GM18499 (cell line): ENCODE data around the gene SERPINB10.

Experiments
- ATAC-seq: cut with Tn5 transposase; IDR thresholded peaks from one replicate; pipeline ENCODE4 v1.9.1; 2021; ENCODE audit warnings: moderate number of reproducible peaks; ENCODE audit not compliant: insufficient read depth, unreplicated experiment

SERPINB10 gene

DNA sequence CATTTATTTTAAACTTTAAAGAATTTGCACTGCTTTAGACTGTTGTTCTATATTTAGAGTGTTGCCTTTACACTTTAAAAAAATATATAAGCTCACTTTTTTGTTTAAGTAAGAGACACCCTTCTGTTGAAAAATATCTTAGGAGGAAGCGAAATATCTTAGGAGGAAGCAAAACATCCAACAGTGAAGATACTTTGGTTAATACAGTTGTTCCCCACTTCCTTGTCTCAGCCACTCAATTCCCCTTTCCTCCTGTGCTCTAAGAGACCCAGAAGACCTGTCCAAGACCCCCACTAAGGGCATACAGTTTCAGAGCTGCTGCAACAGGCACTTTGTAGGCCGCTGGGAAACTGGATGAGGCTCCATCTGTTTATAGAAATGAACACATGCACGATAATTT is 67.9 kb downstream of the SERPINB10 start:
- ATAC-seq, result no peak

DNA sequence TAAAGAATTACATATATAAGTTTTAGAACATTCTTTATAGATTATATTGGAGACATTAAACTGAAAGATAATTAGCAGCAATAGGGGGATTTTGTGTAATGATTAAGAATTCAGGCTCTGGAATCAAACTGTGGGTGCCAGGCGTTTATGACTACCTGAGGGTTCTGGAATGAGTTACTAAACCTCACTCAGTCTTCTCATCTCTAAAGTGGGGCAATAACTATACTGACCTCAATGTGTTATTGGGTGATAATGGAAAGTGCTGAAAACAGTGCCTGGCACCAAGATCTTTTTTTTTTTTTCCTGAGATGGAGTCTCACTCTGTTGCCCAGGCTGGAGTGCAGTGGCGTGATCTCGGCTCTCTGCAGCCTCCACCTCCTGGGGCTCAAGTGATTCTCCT is 69.3 kb downstream of the SERPINB10 start:
- no peak for ATAC-seq

DNA sequence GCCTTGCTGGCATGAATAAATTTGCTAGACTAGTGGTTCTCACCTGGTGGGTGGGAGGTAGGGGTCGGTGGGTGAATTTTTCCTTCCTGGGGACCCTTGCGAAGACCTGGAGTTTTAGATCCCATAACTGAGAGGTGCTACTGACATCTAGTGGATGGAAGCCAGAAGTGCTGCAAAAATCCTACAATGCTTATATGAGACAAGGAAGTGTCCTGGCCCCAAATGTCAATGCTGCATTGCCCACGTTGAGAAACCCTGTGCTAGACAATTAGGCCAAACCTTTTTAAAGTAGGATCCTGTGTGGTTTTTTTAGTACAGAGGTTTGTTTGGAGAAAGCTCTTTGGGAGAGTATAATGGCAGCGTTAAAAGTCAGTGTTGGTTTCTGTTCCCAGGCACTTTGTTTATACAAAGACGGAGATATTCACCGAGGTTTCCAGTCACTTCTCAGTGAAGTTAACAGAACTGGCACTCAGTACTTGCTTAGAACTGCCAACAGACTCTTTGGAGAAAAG is 71.7 kb downstream of the SERPINB10 start:
- ATAC-seq, result peak; percentile 61

DNA sequence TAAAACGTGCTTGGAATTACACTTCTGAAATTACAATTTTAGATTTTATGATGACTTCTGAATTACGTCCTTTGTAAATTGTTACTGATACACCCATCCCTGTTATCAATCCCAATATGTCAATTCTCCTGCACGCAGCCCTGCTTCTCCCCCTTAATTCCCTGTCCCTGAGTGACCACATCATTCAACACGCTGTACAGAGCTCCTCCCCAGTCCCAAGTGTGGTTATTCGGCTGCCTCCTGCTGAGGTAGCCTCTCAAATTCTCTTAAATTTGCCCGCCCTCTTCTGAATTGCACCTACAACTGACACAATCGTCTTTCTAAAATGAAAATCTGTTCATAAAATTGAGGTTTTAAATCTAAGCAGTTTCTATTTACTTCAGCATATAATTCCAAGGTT is 72.3 kb downstream of the SERPINB10 start:
- ATAC-seq, result no peak

DNA sequence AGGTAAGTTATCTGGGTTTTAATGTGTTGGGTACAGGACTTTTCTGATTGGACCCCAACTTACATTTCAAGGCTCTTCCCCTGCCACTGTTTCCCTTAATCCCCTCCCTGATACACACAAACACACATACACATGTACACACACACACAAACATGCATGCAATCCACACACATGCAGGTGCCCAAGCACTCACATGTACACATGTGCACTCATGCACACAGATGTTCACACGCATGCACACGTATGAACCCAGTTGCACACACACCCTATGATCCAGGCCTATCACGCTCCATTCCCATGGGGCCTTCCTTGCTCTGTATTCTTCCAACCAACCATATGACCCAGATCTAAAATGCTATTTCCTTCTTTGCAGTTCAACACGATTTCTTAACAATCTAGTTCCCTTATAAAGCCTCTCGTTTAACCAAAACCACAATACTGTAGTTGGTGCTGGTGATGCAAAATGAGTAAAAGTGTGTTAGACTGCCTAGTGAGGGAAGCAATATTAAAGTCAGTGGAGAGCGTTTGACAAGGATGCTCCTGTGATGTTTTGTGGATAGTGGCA is 73.2 kb downstream of the SERPINB10 start:
- no peak for ATAC-seq

DNA sequence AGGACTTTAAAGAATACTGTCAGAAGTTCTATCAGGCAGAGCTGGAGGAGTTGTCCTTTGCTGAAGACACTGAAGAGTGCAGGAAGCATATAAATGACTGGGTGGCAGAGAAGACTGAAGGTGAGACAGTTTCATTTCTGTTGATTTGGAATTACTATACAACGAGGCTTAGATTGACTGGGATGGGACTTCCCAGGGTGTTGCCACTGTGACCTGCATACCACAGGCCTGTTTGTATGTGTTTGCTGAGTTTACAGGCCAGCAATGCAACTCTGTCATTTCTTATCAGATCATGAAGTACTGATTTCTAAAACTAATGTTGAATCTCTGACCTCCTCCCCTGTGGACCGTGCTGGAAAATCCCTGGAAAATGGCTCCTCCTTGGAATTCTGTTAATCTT is 74.0 kb downstream of the SERPINB10 start:
- ATAC-seq, result no peak

DNA sequence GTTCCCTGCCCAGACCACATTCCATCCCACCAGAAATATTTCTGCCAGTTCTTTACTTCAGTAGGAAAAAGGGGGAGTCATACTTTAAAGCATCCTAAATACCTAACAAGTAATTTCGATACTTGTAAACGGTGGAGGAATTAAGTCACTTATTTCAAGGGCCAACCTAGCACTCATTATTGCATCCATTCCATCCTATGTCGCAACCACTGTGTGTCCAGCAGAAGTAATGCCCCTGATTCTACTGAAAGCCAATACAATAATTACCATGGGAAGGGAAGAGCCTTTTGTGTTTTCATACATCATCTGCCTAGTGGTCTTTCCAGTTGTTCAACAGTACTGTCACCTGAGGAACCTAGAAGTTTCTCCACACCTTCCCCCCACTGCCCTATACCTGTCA is 74.6 kb downstream of the SERPINB10 start:
- no peak for ATAC-seq
